H9 (cell line): ENCODE results near the gene MLLT6. TPM values are rescaled to one million over a fixed set of nuclear protein-coding genes. Genes with fewer than 3 reads are reported as not detected.

Source experiments
- DNase-seq: peaks from one replicate; pipeline ENCODE4 v3.0.0-alpha.2; 2017
- H2AFZ ChIP-seq: one replicate; pipeline ENCODE4 v1.6.1; 2013; ENCODE audit warnings: mild to moderate bottlenecking, low read length, control low read depth, moderate library complexity
- H2AK5ac ChIP-seq: 2 replicates; pipeline ENCODE4 v1.6.1; 2013; ENCODE audit warnings: low read length, control low read depth, mixed read lengths; ENCODE audit not compliant: insufficient read length
- H2BK120ac ChIP-seq: one replicate; pipeline ENCODE4 v1.6.1; 2013; ENCODE audit warnings: low read depth, mild to moderate bottlenecking, low read length, control low read depth, inconsistent platforms; ENCODE audit not compliant: poor library complexity, severe bottlenecking
- H2BK12ac ChIP-seq: 2 replicates; pipeline ENCODE4 v1.6.1; 2013; ENCODE audit warnings: low read length, control low read depth, mixed read lengths, low read depth; ENCODE audit not compliant: insufficient read length
- H2BK15ac ChIP-seq: 2 replicates; pipeline ENCODE4 v1.6.1; 2013; ENCODE audit warnings: low read depth, low read length, control low read depth
- H2BK20ac ChIP-seq: one replicate; pipeline ENCODE4 v1.6.1; 2013; ENCODE audit warnings: low read depth, mild to moderate bottlenecking, low read length, control low read depth, inconsistent platforms; ENCODE audit not compliant: poor library complexity, severe bottlenecking
- H2BK5ac ChIP-seq: 2 replicates; pipeline ENCODE4 v1.6.1; 2013; ENCODE audit warnings: low read length, control low read depth, mixed read lengths; ENCODE audit not compliant: insufficient read length
- H3K14ac ChIP-seq: 2 replicates; pipeline ENCODE4 v1.6.1; 2013; ENCODE audit warnings: low read length, control low read depth; ENCODE audit not compliant: insufficient read depth
- H3K18ac ChIP-seq: 2 replicates; pipeline ENCODE4 v1.6.1; 2013; ENCODE audit warnings: low read depth, mild to moderate bottlenecking, mixed read lengths, low read length, control low read depth; ENCODE audit not compliant: insufficient read length
- H3K23ac ChIP-seq: 2 replicates; pipeline ENCODE4 v1.6.1; 2013; ENCODE audit warnings: low read length, control low read depth, mixed read lengths, low read depth; ENCODE audit not compliant: insufficient read length
- H3K23me2 ChIP-seq: 2 replicates; pipeline ENCODE4 v1.6.1; 2013; ENCODE audit warnings: low read depth, mild to moderate bottlenecking, mixed read lengths, low read length, control low read depth; ENCODE audit not compliant: insufficient read length, poor library complexity, severe bottlenecking
- H3K27ac ChIP-seq: 2 replicates; pipeline ENCODE4 v1.5.1; 2013; ENCODE audit warnings: low read length, control low read depth, mixed read lengths, low read depth; ENCODE audit not compliant: insufficient read length
- H3K27me3 ChIP-seq: 2 replicates; pipeline ENCODE4 v1.6.1; 2013; ENCODE audit warnings: low read length, control low read depth, inconsistent platforms; ENCODE audit not compliant: insufficient read depth
- H3K4ac ChIP-seq: 2 replicates; pipeline ENCODE4 v1.6.1; 2013; ENCODE audit warnings: low read depth, mild to moderate bottlenecking, control low read depth, inconsistent platforms, low read length, moderate library complexity
- H3K4me1 ChIP-seq: 2 replicates; pipeline ENCODE4 v1.6.1; 2013; ENCODE audit warnings: low read length, control low read depth, inconsistent platforms; ENCODE audit not compliant: insufficient read depth
- H3K4me2 ChIP-seq: 2 replicates; pipeline ENCODE4 v1.6.1; 2013; ENCODE audit warnings: low read length, control low read depth, mixed read lengths; ENCODE audit not compliant: insufficient read length, insufficient read depth
- H3K56ac ChIP-seq: 2 replicates; pipeline ENCODE4 v1.6.1; 2013; ENCODE audit warnings: low read depth, mild to moderate bottlenecking, mixed read lengths, low read length, control low read depth; ENCODE audit not compliant: insufficient read length
- H3K79me1 ChIP-seq: 2 replicates; pipeline ENCODE4 v1.6.1; 2013; ENCODE audit warnings: low read depth, mild to moderate bottlenecking, moderate library complexity, low read length, control low read depth, inconsistent platforms; ENCODE audit not compliant: insufficient read depth, poor library complexity, severe bottlenecking
- H3K79me2 ChIP-seq: 2 replicates; pipeline ENCODE4 v1.6.1; 2013; ENCODE audit warnings: low read length, control low read depth, inconsistent platforms; ENCODE audit not compliant: insufficient read depth
- H3K9ac ChIP-seq: 2 replicates; pipeline ENCODE4 v1.6.1; 2013; ENCODE audit warnings: low read length, control low read depth, mixed read lengths; ENCODE audit not compliant: insufficient read length; ENCODE audit errors: extremely low read depth
- H3K9me3 ChIP-seq: one replicate; pipeline ENCODE4 v1.6.1; 2013; ENCODE audit warnings: low read depth, low read length, inconsistent platforms; ENCODE audit not compliant: control insufficient read depth
- H3T11ph ChIP-seq: one replicate; pipeline ENCODE4 v1.6.1; 2013; ENCODE audit warnings: mild to moderate bottlenecking, low read length, control low read depth, inconsistent platforms
- H4K20me1 ChIP-seq: one replicate; pipeline ENCODE4 v1.6.1; 2013; ENCODE audit not compliant: control insufficient read depth, insufficient read length, insufficient read depth
- H4K5ac ChIP-seq: 2 replicates; pipeline ENCODE4 v1.6.1; 2013; ENCODE audit warnings: low read depth, mild to moderate bottlenecking, mixed read lengths, low read length, control low read depth; ENCODE audit not compliant: insufficient read length
- H4K8ac ChIP-seq: replicated peaks from 2 replicates; pipeline ENCODE4 v1.6.1; 2013; ENCODE audit warnings: low read length, control low read depth, mixed read lengths, low read depth; ENCODE audit not compliant: insufficient read length
- H4K91ac ChIP-seq: 2 replicates; pipeline ENCODE4 v1.6.1; 2013; ENCODE audit warnings: low read depth, mild to moderate bottlenecking, moderate library complexity, mixed read lengths, low read length, control low read depth; ENCODE audit not compliant: insufficient read length
- H3K27ac Mint-ChIP-seq, 3 experiments: 2 replicates in 2 of 3; 3 replicates in 1 of 3; pipeline ENCODE4 v1.8.0; 2020 to 2021; ENCODE audit warnings: mixed read lengths in 3 of 3, mild to moderate bottlenecking in 1 of 3, moderate library complexity in 1 of 3
- H3K27me3 Mint-ChIP-seq: 2 replicates; pipeline ENCODE4 v1.8.0; 2021; ENCODE audit warnings: low read depth, mild to moderate bottlenecking, moderate library complexity, mixed read lengths
- H3K36me3 Mint-ChIP-seq, 3 experiments: 2 replicates in 2 of 3; 3 replicates in 1 of 3; pipeline ENCODE4 v1.8.0; 2020 to 2021; ENCODE audit warnings: low read depth in 3 of 3, mixed read lengths in 3 of 3; ENCODE audit not compliant: insufficient read depth in 1 of 3
- H3K4me1 Mint-ChIP-seq, 2 experiments: 2 replicates each; pipeline ENCODE4 v1.8.0; 2020; ENCODE audit warnings: mixed read lengths in 2 of 2
- H3K4me3 Mint-ChIP-seq, 2 experiments: 2 replicates in 1 of 2; 3 replicates in 1 of 2; pipeline ENCODE4 v1.8.0; 2020 to 2021; ENCODE audit warnings: mild to moderate bottlenecking in 2 of 2, mixed read lengths in 2 of 2, moderate library complexity in 1 of 2
- H3K9me3 Mint-ChIP-seq, 2 experiments: 2 replicates in 1 of 2; 3 replicates in 1 of 2; pipeline ENCODE4 v1.8.0; 2020; ENCODE audit warnings: mild to moderate bottlenecking in 2 of 2, mixed read lengths in 2 of 2, moderate library complexity in 1 of 2
- CTCF ChIP-seq: fragments of 200-600 bp; sonication (generic); conservative IDR thresholded peaks from 3 replicates; pipeline ENCODE4 v1.8.0; 2021; ENCODE audit warnings: antibody characterized with exemption, mild to moderate bottlenecking
- WGBS: extraction: QIAGEN DNeasy Blood & Tissue Kit; methylation state at CpG from one replicate; pipeline ENCODE4 v1.1.7; 2013; ENCODE audit warnings: missing lambda C conversion rate, low lambda C conversion rate, mixed read lengths; ENCODE audit not compliant: insufficient read length; ENCODE audit errors: extremely low coverage; 5-methylcytosine and 5-hydroxymethylcytosine counted together
- total RNA-seq: library from RNA; stranded (reverse); gene quantifications from 2 replicates; pipeline ENCODE4 v1.2.1, GENCODE V29; 2021

Gene MLLT6
- total RNA-seq, 1 experiment from 2014 or later, result 26.4 TPM

- H2BK12ac ChIP-seq, result no peak overlapping the region
- DNase-seq, result no peak
- no CpG with 5 or more reads among the region's 3 CpGs for WGBS
- H2BK120ac ChIP-seq, result no peak overlapping the region
- no peak overlapping the region for H3K27ac ChIP-seq
- peaks cover 0 to 13% (median 3%) of the 10 kb centered on the region in 3 experiments for H3K36me3 Mint-ChIP-seq
- H3K9ac ChIP-seq, result no peak overlapping the region
- no peak overlapping the region for H2BK20ac ChIP-seq
- H4K8ac ChIP-seq, result no peak overlapping the region
- H3K4me1 Mint-ChIP-seq, result peaks cover 42 to 75% of the 10 kb centered on the region in 2 experiments
- no peak overlapping the region for H4K5ac ChIP-seq
- no peaks in the 10 kb centered on the region; a peak in 1 of 5 replicates for H3K9me3 Mint-ChIP-seq
- H3K27ac Mint-ChIP-seq, result peak overlapping the region in 1 of 3 experiments; percentile 10; a peak in 1 of 7 replicates
- no peak for TF ChIP-seq CTCF
- no peaks in the 10 kb centered on the region for H4K20me1 ChIP-seq
- H3K14ac ChIP-seq, result no peak overlapping the region
- no peak overlapping the region for H4K91ac ChIP-seq
- H3K9me3 ChIP-seq, result no peaks in the 10 kb centered on the region
- no peak overlapping the region for H3K23ac ChIP-seq
- H3K79me1 ChIP-seq, result no peaks in the 10 kb centered on the region
- H2BK5ac ChIP-seq, result no peak overlapping the region
- H2BK15ac ChIP-seq, result no peak overlapping the region
- H3K56ac ChIP-seq, result no peak overlapping the region
- H2AK5ac ChIP-seq, result no peak overlapping the region
- peaks cover 7% of the 10 kb centered on the region; the same call in 1 of the 2 replicates for H3K4me1 ChIP-seq
- H3T11ph ChIP-seq, result no peak overlapping the region
- H3K18ac ChIP-seq, result no peak overlapping the region
- H3K4me2 ChIP-seq, result no peak overlapping the region
- no peak overlapping the region; a peak in 1 of 5 replicates for H3K4me3 Mint-ChIP-seq
- peaks cover 64% of the 10 kb centered on the region for H3K27me3 Mint-ChIP-seq
- no peak overlapping the region for H2AFZ ChIP-seq
- peaks cover 12% of the 10 kb centered on the region for H3K23me2 ChIP-seq
- H3K79me2 ChIP-seq, result no peaks in the 10 kb centered on the region
- peaks cover 23% of the 10 kb centered on the region; the same call in 1 of the 2 replicates for H3K27me3 ChIP-seq
- no peak overlapping the region for H3K4ac ChIP-seq
Observed at GRCh38 chr17:38710604-38710962, 5.5 kb downstream of the MLLT6 start.
